Lower lobe of right lung (tissue), 2 donors: ENCODE results near the gene MRI1. TPM values are rescaled to one million over a fixed set of nuclear protein-coding genes. Genes with fewer than 3 reads are reported as not detected.

Experiments used
- ATAC-seq, 2 donors: fragments of 200-7000 bp; cut with Tn5 transposase; one replicate each; pipeline ENCODE4 v1.9.1; 2020 to 2022; ENCODE audit warnings: mild to moderate bottlenecking in 2 of 2, moderate library complexity in 2 of 2
- DNase-seq: peaks from one replicate; pipeline ENCODE4 v3.0.0-alpha.2; 2020
- H3K27ac ChIP-seq: fragments of 200-600 bp; one replicate; pipeline ENCODE4 v1.8.0; 2022
- H3K27me3 ChIP-seq: fragments of 200-600 bp; one replicate; pipeline ENCODE4 v1.8.0; 2022; ENCODE audit warnings: low read depth
- H3K36me3 ChIP-seq: fragments of 200-600 bp; one replicate; pipeline ENCODE4 v1.8.0; 2022; ENCODE audit warnings: mild to moderate bottlenecking
- H3K4me1 ChIP-seq: fragments of 200-600 bp; one replicate; pipeline ENCODE4 v1.8.0; 2022
- H3K4me3 ChIP-seq: fragments of 200-600 bp; one replicate; pipeline ENCODE4 v1.8.0; 2022; ENCODE audit warnings: mild to moderate bottlenecking
- H3K9me3 ChIP-seq: fragments of 200-600 bp; one replicate; pipeline ENCODE4 v1.8.0; 2022
- CTCF ChIP-seq: fragments of 200-600 bp; IDR thresholded peaks from one replicate; pipeline ENCODE4 v1.8.0; 2022; ENCODE audit warnings: antibody characterized with exemption, mild to moderate bottlenecking
- intact Hi-C: fragments of 100-400 bp; cut with DNase I; formaldehyde crosslinking; loops from one replicate; pipeline ENCODE4 v1.11.0; 2022
- total RNA-seq: library from RNA; stranded (reverse); fragmentation: NEBNext Ultra II Directional; extraction: Animal tissue kit (Norgen Biotek cat#: 25700); gene quantifications from one replicate; pipeline ENCODE4 v1.2.1, GENCODE V29; 2021
- donor health status: DM: no; HTN: yes; CAD: no; lungs with severe emphysema.

Gene MRI1
- total RNA-seq, 1 donor from 2014 or later, result 30.4 TPM

GRCh38 chr19:13726323-13726722 is 38.0 kb upstream of the MRI1 start:
- no peak for TF ChIP-seq CTCF
- no peak for DNase-seq
- Histone ChIP-seq H3K36me3 (no peaks in the 10 kb centered on the region), H3K27me3 (no peaks in the 10 kb centered on the region), H3K4me3 (no peak overlapping the region), H3K4me1 (peaks cover 11% of the 10 kb centered on the region), H3K9me3 (no peaks in the 10 kb centered on the region), H3K27ac (no peak overlapping the region)
- no peak for ATAC-seq
- intact Hi-C loops, result no loop called here

- intact Hi-C loops, result no loop called here
- H3K27me3 ChIP-seq, result no peaks in the 10 kb centered on the region
- no peak for TF ChIP-seq CTCF
- no peak overlapping the region for H3K27ac ChIP-seq
- no peak for ATAC-seq
- no peaks in the 10 kb centered on the region for H3K9me3 ChIP-seq
- peaks cover 19% of the 10 kb centered on the region for H3K4me1 ChIP-seq
- no peaks in the 10 kb centered on the region for H3K36me3 ChIP-seq
- DNase-seq, result no peak
- no peak overlapping the region for H3K4me3 ChIP-seq
Measured at GRCh38 chr19:13727798-13728197, 36.5 kb upstream of the MRI1 start.

GRCh38 chr19:13729859-13730258 is 34.5 kb upstream of the MRI1 start:
- H3K4me3 ChIP-seq, result no peak overlapping the region
- intact Hi-C loops, result no loop called here
- no peaks in the 10 kb centered on the region for H3K27me3 ChIP-seq
- H3K4me1 ChIP-seq, result peaks cover 19% of the 10 kb centered on the region
- H3K27ac ChIP-seq, result no peak overlapping the region
- DNase-seq, result no peak
- ATAC-seq, result no peak
- H3K36me3 ChIP-seq, result no peaks in the 10 kb centered on the region
- H3K9me3 ChIP-seq, result no peaks in the 10 kb centered on the region
- TF ChIP-seq CTCF, result no peak

GRCh38 chr19:13731147-13731964 is 33.0 kb upstream of the MRI1 start:
- H3K36me3 ChIP-seq, result no peaks in the 10 kb centered on the region
- peak overlapping the region; percentile 69 for H3K4me3 ChIP-seq
- peak; percentile 97 for DNase-seq
- peak; percentile 99 to 100 for ATAC-seq
- no peak for TF ChIP-seq CTCF
- H3K27me3 ChIP-seq, result no peaks in the 10 kb centered on the region
- H3K27ac ChIP-seq, result peak overlapping the region; percentile 84
- peaks cover 19% of the 10 kb centered on the region for H3K4me1 ChIP-seq
- H3K9me3 ChIP-seq, result no peaks in the 10 kb centered on the region
- intact Hi-C loops, result no loop called here

GRCh38 chr19:13732337-13732736 is 32.0 kb upstream of the MRI1 start:
- H3K36me3 ChIP-seq, result no peaks in the 10 kb centered on the region
- DNase-seq (no peak), ATAC-seq (no peak)
- no peaks in the 10 kb centered on the region for H3K9me3 ChIP-seq
- no peak overlapping the region for H3K27ac ChIP-seq
- peaks cover 19% of the 10 kb centered on the region for H3K4me1 ChIP-seq
- TF ChIP-seq CTCF, result no peak
- peak overlapping the region; percentile 69 for H3K4me3 ChIP-seq
- intact Hi-C loops, result no loop called here
- no peaks in the 10 kb centered on the region for H3K27me3 ChIP-seq
